Left lung (tissue), 10 donors: Measurements from ENCODE around the gene TGFB2. TPM values are rescaled to one million over a fixed set of nuclear protein-coding genes. Genes with fewer than 3 reads are reported as not detected.
A peak's percentile ranks its signal among the peaks of the same experiment; 100 is the strongest.

Experiments used
- ATAC-seq: fragments of 200-7000 bp; cut with Tn5 transposase; one replicate; pipeline ENCODE4 v1.9.1; 2020; ENCODE audit warnings: moderate library complexity
- DNase-seq, 4 donors: peaks; one replicate each; pipeline ENCODE4 v3.0.0-alpha.2; 2013 to 2020
- H3K27ac ChIP-seq, 2 donors: fragments of 200-600 bp; sonication (generic) in 1 of 2; one replicate each; pipeline versions ENCODE4 v1.5.0 to v1.8.0; 2020 to 2021
- H3K27me3 ChIP-seq, 2 donors: fragments of 200-600 bp; sonication (generic) in 1 of 2; one replicate each; pipeline versions ENCODE4 v1.5.0 to v1.8.0; 2020 to 2021
- H3K36me3 ChIP-seq, 2 donors: fragments of 200-600 bp; sonication (generic) in 1 of 2; one replicate each; pipeline versions ENCODE4 v1.5.0 to v1.8.0; 2020 to 2021
- H3K4me1 ChIP-seq, 2 donors: fragments of 200-600 bp; one replicate each; pipeline ENCODE4 v1.8.0; 2021
- H3K4me3 ChIP-seq, 2 donors: fragments of 200-600 bp; sonication (generic) in 1 of 2; one replicate each; pipeline versions ENCODE4 v1.5.0 to v1.8.0; 2020 to 2021; ENCODE audit warnings: mild to moderate bottlenecking in 1 of 2
- H3K9me3 ChIP-seq, 2 donors: fragments of 200-600 bp; sonication (generic) in 1 of 2; one replicate each; pipeline versions ENCODE4 v1.5.0 to v1.8.0; 2020 to 2021
- intact Hi-C, 2 donors: fragments of 100-400 bp; cut with DNase I; formaldehyde crosslinking; loops; one replicate each; pipeline versions ENCODE4 v1.11.2 to v1.14.2; 2022
- polyA plus RNA-seq, 6 donors: library from polyadenylated mRNA; unstranded; fragments of 120-200 nt; gene quantifications; one replicate each; pipeline ENCODE4 v1.2.1, GENCODE V29; 2013; ENCODE audit not compliant: insufficient read length in 6 of 6
- total RNA-seq, 2 donors: library from RNA; stranded (reverse); fragmentation: NEBNext Ultra II Directional; extraction: Animal tissue kit (Norgen Biotek cat#: 25700); gene quantifications; one replicate each; pipeline ENCODE4 v1.2.1, GENCODE V29; 2021
- TF ChIP-seq, protein P1 (sequence below), 2 donors: fragments of 200-600 bp; sonication (generic) in 1 of 2; IDR thresholded peaks; one replicate each; pipeline versions ENCODE4 v1.5.0 to v1.8.0; 2021; ENCODE audit warnings: antibody characterized with exemption in 2 of 2
- donor health status: DM: no; HTN: yes; CAD: no.
- donor health status: DM: no; HTN: no; CAD: no.

TGFB2 gene
- total and polyA plus RNA-seq, 8 donors, result 9.8 to 177 (median 136) TPM

DNA sequence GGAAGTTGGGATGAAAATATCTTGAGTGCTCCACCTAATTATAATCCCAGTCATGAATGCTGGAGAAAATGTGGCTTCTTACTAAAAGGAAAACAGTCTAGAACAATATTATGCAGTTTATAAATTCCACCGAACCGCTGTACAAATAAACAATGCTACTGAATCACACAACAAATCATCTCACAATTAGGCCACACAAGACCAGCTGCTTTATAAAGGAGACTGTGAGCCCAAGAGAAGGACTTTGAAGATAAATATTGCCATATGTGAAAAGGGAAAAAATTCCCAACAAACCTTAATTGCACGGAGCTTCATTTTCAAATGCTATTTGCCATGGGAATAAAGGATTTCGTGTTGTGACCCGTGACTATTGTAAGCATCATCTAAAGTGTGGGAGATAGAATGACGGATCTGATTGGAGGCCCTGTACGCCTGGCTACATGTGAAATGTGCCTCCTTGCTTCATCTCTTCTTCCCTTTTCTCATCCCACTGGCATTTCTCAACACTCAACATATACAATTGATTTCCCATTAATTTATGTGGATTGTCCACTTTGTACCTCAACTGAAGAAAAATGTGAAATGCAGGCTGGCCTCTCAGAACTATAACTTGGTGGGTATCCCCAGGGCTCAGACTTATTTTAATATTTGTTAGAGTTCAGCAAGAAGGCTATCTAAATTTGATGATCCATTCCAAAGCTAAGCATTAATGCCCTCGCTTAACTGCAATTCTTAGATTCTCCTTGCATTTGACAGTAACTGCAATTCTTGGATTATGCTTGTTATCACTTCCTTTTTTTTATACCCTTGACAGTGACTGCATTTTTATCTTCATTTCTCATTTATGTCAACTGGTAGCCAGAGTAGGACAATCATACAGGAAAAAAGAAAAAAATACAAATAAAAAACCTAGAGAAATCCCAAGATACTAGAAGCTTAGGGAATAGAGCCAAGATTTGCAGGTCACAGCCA lies 122.3 kb downstream of the TGFB2 start:
- DNase-seq (peak in 1 of 4 donors; percentile 28), ATAC-seq (no peak)
- H3K4me3 ChIP-seq, result no peak overlapping the region
- no peaks in the 10 kb centered on the region for H3K9me3 ChIP-seq
- peaks cover 6 to 13% of the 10 kb centered on the region in 2 donors for H3K4me1 ChIP-seq
- intact Hi-C loops, result no loop called here
- H3K27me3 ChIP-seq, result no peaks in the 10 kb centered on the region
- peak overlapping the region in 1 of 2 donors; percentile 3 for H3K27ac ChIP-seq
- no peaks in the 10 kb centered on the region for H3K36me3 ChIP-seq
- TF ChIP-seq, protein P1, sequence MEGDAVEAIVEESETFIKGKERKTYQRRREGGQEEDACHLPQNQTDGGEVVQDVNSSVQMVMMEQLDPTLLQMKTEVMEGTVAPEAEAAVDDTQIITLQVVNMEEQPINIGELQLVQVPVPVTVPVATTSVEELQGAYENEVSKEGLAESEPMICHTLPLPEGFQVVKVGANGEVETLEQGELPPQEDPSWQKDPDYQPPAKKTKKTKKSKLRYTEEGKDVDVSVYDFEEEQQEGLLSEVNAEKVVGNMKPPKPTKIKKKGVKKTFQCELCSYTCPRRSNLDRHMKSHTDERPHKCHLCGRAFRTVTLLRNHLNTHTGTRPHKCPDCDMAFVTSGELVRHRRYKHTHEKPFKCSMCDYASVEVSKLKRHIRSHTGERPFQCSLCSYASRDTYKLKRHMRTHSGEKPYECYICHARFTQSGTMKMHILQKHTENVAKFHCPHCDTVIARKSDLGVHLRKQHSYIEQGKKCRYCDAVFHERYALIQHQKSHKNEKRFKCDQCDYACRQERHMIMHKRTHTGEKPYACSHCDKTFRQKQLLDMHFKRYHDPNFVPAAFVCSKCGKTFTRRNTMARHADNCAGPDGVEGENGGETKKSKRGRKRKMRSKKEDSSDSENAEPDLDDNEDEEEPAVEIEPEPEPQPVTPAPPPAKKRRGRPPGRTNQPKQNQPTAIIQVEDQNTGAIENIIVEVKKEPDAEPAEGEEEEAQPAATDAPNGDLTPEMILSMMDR (IDR thresholded peaks at IDR 0.05), result no peak

DNA sequence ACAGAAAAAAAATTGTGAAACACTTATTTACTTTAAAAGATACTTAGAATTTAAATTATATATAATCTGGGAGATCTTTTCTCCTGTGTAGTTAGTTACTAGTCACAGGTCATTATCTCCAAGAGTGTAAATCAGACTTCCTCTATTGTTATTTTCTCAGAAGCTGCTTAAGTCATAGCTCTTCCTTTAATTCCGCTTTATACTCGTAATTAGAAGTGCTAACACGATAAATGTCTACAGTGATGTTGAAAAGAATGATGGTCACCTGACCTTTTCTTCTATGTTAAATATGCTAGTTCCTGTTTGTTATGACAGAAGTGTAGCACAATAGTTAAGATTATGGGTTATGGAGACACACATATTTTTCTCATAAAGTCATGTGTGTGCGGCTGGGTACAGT lies 123.6 kb downstream of the TGFB2 start:
- ATAC-seq (peak; percentile 40), DNase-seq (no peak)
- Histone ChIP-seq H3K9me3 (no peaks in the 10 kb centered on the region), H3K36me3 (no peaks in the 10 kb centered on the region), H3K27me3 (no peaks in the 10 kb centered on the region), H3K4me1 (peaks cover 2 to 16% of the 10 kb centered on the region in 2 donors), H3K4me3 (no peak overlapping the region), H3K27ac (no peak overlapping the region)
- intact Hi-C loops, result no loop called here
- TF ChIP-seq, protein P1 (IDR thresholded peaks at IDR 0.05), result no peak

DNA sequence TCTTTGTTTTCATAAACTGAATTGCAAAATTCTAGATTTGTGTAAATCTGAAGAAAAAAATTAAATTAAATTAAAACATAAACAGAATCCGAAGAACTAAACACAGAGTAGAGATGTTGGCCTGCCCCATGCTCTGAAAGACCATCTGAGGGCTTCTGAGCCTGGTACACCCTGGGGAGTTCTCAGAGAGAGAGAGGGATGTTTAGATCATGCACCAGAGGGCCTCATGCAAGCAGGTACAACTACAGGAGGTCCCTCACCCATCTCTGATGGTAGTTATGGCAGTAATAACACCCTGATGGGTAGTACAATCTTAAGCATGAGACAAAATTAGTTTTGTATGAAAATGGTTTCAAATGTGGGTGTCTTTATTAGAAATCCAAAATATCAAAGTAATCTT lies 127.7 kb downstream of the TGFB2 start:
- TF ChIP-seq, protein P1 (IDR thresholded peaks at IDR 0.05), result no peak
- Histone ChIP-seq H3K36me3 (no peaks in the 10 kb centered on the region), H3K27me3 (no peaks in the 10 kb centered on the region), H3K27ac (no peak overlapping the region), H3K4me1 (peaks cover 0 to 12% of the 10 kb centered on the region in 2 donors), H3K4me3 (no peak overlapping the region), H3K9me3 (no peaks in the 10 kb centered on the region)
- intact Hi-C loops, result no loop called here
- ATAC-seq (no peak), DNase-seq (no peak)

DNA sequence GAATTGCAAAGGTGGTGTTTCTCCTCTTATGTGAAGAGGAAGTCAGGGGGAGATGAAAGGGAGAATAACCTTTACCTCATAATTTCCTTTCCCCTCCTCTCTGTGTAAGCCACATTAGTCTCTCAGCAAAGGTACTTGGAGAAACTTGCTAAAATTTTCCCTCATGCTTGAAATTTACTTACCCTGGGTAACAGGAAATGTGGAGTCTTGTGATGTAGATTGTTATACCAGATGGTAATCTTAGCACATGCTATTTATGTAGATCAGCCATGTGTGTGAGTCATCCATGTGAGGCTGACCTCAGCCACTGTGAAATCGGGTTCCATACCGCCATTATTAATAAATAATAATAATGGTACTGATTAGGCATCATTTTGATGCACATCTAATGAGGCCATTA lies 128.4 kb downstream of the TGFB2 start:
- ATAC-seq (no peak), DNase-seq (no peak)
- H3K4me3 ChIP-seq, result no peak overlapping the region
- intact Hi-C loops, result no loop called here
- TF ChIP-seq, protein P1 (IDR thresholded peaks at IDR 0.05), result no peak
- H3K4me1 ChIP-seq, result peaks cover 0 to 8% of the 10 kb centered on the region in 2 donors
- no peak overlapping the region for H3K27ac ChIP-seq
- no peaks in the 10 kb centered on the region for H3K9me3 ChIP-seq
- no peaks in the 10 kb centered on the region for H3K36me3 ChIP-seq
- H3K27me3 ChIP-seq, result no peaks in the 10 kb centered on the region

DNA sequence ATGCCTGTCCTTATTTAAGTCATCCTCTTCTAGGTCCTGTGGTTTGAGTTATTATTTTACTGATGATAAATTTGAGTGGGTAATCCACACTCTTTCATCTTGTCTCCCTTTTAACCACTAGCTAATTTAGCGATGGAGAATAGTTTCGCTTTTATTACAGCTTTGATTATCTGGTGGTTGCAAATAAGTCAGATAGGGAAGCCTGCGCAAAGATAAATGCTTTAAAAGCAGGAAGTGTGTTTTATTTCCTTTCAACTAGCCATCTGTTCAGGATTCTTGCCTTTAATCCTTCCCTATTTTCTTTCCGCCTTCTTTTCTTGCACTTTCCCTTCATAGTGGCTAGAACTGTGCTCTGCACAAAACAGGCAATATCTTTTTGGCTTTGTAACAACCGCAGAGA lies 129.0 kb downstream of the TGFB2 start:
- Histone ChIP-seq H3K4me1 (peaks cover 0 to 8% of the 10 kb centered on the region in 2 donors), H3K4me3 (no peak overlapping the region), H3K36me3 (no peaks in the 10 kb centered on the region), H3K27ac (no peak overlapping the region), H3K9me3 (no peaks in the 10 kb centered on the region), H3K27me3 (no peaks in the 10 kb centered on the region)
- no peak for ATAC-seq
- TF ChIP-seq, protein P1 (IDR thresholded peaks at IDR 0.05), result no peak
- intact Hi-C loops, result no loop called here
- DNase-seq, result no peak
